ENCODE measurements around the gene KRT82. TPM values are rescaled to one million over a fixed set of nuclear protein-coding genes. Genes with fewer than 3 reads are reported as not detected.
"Not testable (repeated sequence)": the region's sequence is repeated elsewhere in the genome, so short reads cannot be mapped to it uniquely, and the experiment has no call there.

The KRT82 gene
- total RNA-seq, 4 donors from 2014 or later: 1.3 to 40.7 (median 7.6) TPM

GRCh38 chr12:52347016-52347415 is 59.1 kb downstream of the KRT82 start:
- Histone ChIP-seq H3K27me3 (peaks cover 5% of the 10 kb centered on the region), H3K4me3 (no peak overlapping the region), H3K36me3 (no peaks in the 10 kb centered on the region), H3K4me1 (peaks cover 17% of the 10 kb centered on the region), H3K9me3 (no peaks in the 10 kb centered on the region), H3K27ac (peak overlapping the region; percentile 47)
- TF ChIP-seq CTCF (IDR thresholded peaks at IDR 0.05) (no peak), POLR2AphosphoS5 (IDR thresholded peaks at IDR 0.05) (no peak), EP300 (IDR thresholded peaks at IDR 0.05) (no peak), POLR2A (IDR thresholded peaks at IDR 0.05) (no peak)
- no peak for DNase-seq (ENCODE audit: low spot score in 2 of 2)
- WGBS: 90% methylated on average over 8 of the region's 9 CpGs

- Histone ChIP-seq H3K4me1 (peaks cover 14% of the 10 kb centered on the region), H3K4me3 (no peak overlapping the region), H3K36me3 (no peaks in the 10 kb centered on the region), H3K27me3 (peaks cover 5% of the 10 kb centered on the region), H3K27ac (peak overlapping the region; percentile 47), H3K9me3 (no peaks in the 10 kb centered on the region)
- 17% methylated on average over 2 of the region's 4 CpGs for WGBS
- TF ChIP-seq CTCF (IDR thresholded peaks at IDR 0.05): no peak
- no peak for TF ChIP-seq POLR2A (IDR thresholded peaks at IDR 0.05)
- no peak for TF ChIP-seq POLR2AphosphoS5 (IDR thresholded peaks at IDR 0.05)
- TF ChIP-seq EP300 (IDR thresholded peaks at IDR 0.05): no peak
- DNase-seq (ENCODE audit: low spot score in 2 of 2): no peak
Observed at GRCh38 chr12:52346593-52346992, 59.5 kb downstream of the KRT82 start.

- not testable (repeated sequence) for H3K36me3 ChIP-seq; H3K4me3 ChIP-seq; H3K27ac ChIP-seq; H3K27me3 ChIP-seq; H3K9me3 ChIP-seq; DNase-seq (ENCODE audit: low spot score in 2 of 2)
- 90% methylated on average over 8 of the region's 8 CpGs for WGBS
- H3K4me1 ChIP-seq: peaks cover 11% of the 10 kb centered on the region
Observed at GRCh38 chr12:52345041-52345440, 61.1 kb downstream of the KRT82 start.

GRCh38 chr12:52344111-52344510 is 62.0 kb downstream of the KRT82 start:
- no peak overlapping the region for H3K27ac ChIP-seq
- no peak overlapping the region for H3K4me3 ChIP-seq
- H3K9me3 ChIP-seq: no peaks in the 10 kb centered on the region
- no peak for DNase-seq (ENCODE audit: low spot score in 2 of 2)
- H3K27me3 ChIP-seq: peaks cover 8% of the 10 kb centered on the region
- H3K4me1 ChIP-seq: peaks cover 18% of the 10 kb centered on the region
- TF ChIP-seq POLR2A (IDR thresholded peaks at IDR 0.05) (no peak), EP300 (IDR thresholded peaks at IDR 0.05) (no peak), CTCF (IDR thresholded peaks at IDR 0.05) (no peak), POLR2AphosphoS5 (IDR thresholded peaks at IDR 0.05) (no peak)
- H3K36me3 ChIP-seq: no peaks in the 10 kb centered on the region
- WGBS: 94% methylated on average over 5 of the region's 12 CpGs

Other genes starting within 250 kb of the KRT82 start
- 100 to 1,000 TPM in 3 of 4 donors, 10 to 100 TPM in 1; 78.6 to 293 (median 185) TPM for gene KRT80, start 214.3 kb downstream of the KRT82 start, total RNA-seq
- 100 to 1,000 TPM in 3 of 4 donors, 10 to 100 TPM in 1; 95.8 to 176 (median 123) TPM for gene KRT7, start 173.1 kb downstream of the KRT82 start, total RNA-seq
- 100 to 1,000 TPM in 1 of 4 donors, 10 to 100 TPM in 2, 1 to 10 TPM in 1; 1.0 to 289 (median 37.0) TPM for gene KRT86, start 131.7 kb downstream of the KRT82 start, total RNA-seq
- 100 to 1,000 TPM in 1 of 4 donors, 10 to 100 TPM in 2, under 1 TPM in 1; 0.72 to 346 (median 21.0) TPM for gene KRT81, start 114.8 kb downstream of the KRT82 start, total RNA-seq
- gene KRT83, start 84.9 kb downstream of the KRT82 start, total RNA-seq: 10 to 100 TPM in 3 of 4 donors, not detected in 1; 10.3 to 97.1 (median 33.9) TPM
- 100 to 1,000 TPM in 2 of 4 donors, 10 to 100 TPM in 1, 1 to 10 TPM in 1; 4.2 to 766 (median 96.1) TPM for gene KRT85, start 38.9 kb downstream of the KRT82 start, total RNA-seq
- 1 to 10 TPM in 1 of 4 donors, under 1 TPM in 2, not detected in 1; 0.49 to 2.1 (median 0.65) TPM for gene KRT84, start 20.7 kb downstream of the KRT82 start, total RNA-seq
- 10 to 100 TPM in 3 of 4 donors, 1 to 10 TPM in 1; 3.3 to 67.9 (median 21.2) TPM for gene KRT75, start 28.0 kb upstream of the KRT82 start, total RNA-seq
- gene KRT6B, start 45.8 kb upstream of the KRT82 start, total RNA-seq: 100 to 1,000 TPM in 3 of 4 donors, 10 to 100 TPM in 1; 44.8 to 765 (median 249) TPM
- 10 to 100 TPM in 2 of 4 donors, 1 to 10 TPM in 1, not detected in 1; 7.8 to 23.7 (median 14.8) TPM for gene KRT6C, start 67.5 kb upstream of the KRT82 start, total RNA-seq
- 1,000 to 10,000 TPM in 1 of 4 donors, 100 to 1,000 TPM in 2, 10 to 100 TPM in 1; 57.7 to 1,258 (median 594) TPM for gene KRT6A, start 86.9 kb upstream of the KRT82 start, total RNA-seq
- 1,000 to 10,000 TPM; 3,026 to 9,625 (median 8,067) TPM for gene KRT5, start 114.1 kb upstream of the KRT82 start, total RNA-seq
- 100 to 1,000 TPM in 1 of 4 donors, 10 to 100 TPM in 2, 1 to 10 TPM in 1; 5.5 to 231 (median 70.8) TPM for gene KRT71, start 146.8 kb upstream of the KRT82 start, total RNA-seq
- 10 to 100 TPM in 3 of 4 donors, 1 to 10 TPM in 1; 2.0 to 44.4 (median 21.2) TPM for gene KRT74, start 167.5 kb upstream of the KRT82 start, total RNA-seq
- 10 to 100 TPM in 1 of 4 donors, 1 to 10 TPM in 3; 2.0 to 19.2 (median 8.8) TPM for gene KRT72, start 195.1 kb upstream of the KRT82 start, total RNA-seq
- 10 to 100 TPM in 3 of 4 donors, 1 to 10 TPM in 1; 8.7 to 27.4 (median 17.5) TPM for gene KRT73, start 212.2 kb upstream of the KRT82 start, total RNA-seq
- 1,000 to 10,000 TPM in 2 of 4 donors, 100 to 1,000 TPM in 2; 357 to 1,953 (median 1,221) TPM for gene KRT2, start 245.9 kb upstream of the KRT82 start, total RNA-seq

Measured in suprapubic skin (tissue), 4 donors.